Activated T-cell treated with anti-CD3 and anti-CD28 coated beads, Interleukin-2, amount 50 U/mL, for 1 hour (primary cell): ENCODE results near the gene YBX3.
A peak's percentile ranks its signal among the peaks of the same experiment; 100 is the strongest.
"Not testable (repeated sequence)": the region's sequence is repeated elsewhere in the genome, so short reads cannot be mapped to it uniquely, and the experiment has no call there.

Experiments used
- DNase-seq: peaks from one replicate; pipeline ENCODE4 v3.0.0-alpha.2; 2020

The YBX3 gene

GRCh38 chr12:10722905-10723746, at the start of gene YBX3:
YBX3 (minus strand) TSS chr12:10723323; CDS start chr12:10723111, 212 bp downstream.
- DNase-seq: peak; percentile 57

GRCh38 chr12:10771132-10771733, 48.1 kb upstream of the YBX3 start:
- no peak for DNase-seq

GRCh38 chr12:10759657-10760056, 36.5 kb upstream of the YBX3 start:
- DNase-seq: no peak

GRCh38 chr12:10756194-10756593, 33.1 kb upstream of the YBX3 start:
- no peak for DNase-seq

- no peak for DNase-seq
These were observed 29.9 kb upstream of the YBX3 start for GRCh38 chr12:10753059-10753458.

GRCh38 chr12:10750385-10750727, 27.2 kb upstream of the YBX3 start:
- DNase-seq: no peak

GRCh38 chr12:10749700-10750384, 26.7 kb upstream of the YBX3 start:
- peak; percentile 53 for DNase-seq

DNA sequence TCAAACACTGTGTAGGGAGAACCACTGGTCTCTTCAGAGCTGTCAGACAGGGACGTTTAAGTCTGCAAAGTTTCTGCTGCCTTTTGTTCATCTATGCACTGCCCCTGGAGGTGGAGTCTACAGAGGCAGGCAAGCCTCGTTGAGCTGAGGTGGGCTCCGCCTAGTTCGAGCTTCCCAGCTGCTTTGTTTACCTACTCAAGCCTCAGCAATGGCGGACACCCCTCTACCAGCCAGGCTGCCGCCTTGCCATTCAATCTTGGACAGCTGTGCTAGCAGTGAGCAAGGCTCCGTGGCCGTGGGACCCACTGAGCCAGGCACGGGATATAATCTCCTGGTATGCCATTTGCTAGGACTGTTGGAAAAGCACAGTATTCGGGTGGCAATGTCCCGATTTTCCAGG, 24.6 kb upstream of the YBX3 start:
- no peak for DNase-seq

GRCh38 chr12:10743420-10743819, 20.3 kb upstream of the YBX3 start:
- not testable (repeated sequence) for DNase-seq

DNA sequence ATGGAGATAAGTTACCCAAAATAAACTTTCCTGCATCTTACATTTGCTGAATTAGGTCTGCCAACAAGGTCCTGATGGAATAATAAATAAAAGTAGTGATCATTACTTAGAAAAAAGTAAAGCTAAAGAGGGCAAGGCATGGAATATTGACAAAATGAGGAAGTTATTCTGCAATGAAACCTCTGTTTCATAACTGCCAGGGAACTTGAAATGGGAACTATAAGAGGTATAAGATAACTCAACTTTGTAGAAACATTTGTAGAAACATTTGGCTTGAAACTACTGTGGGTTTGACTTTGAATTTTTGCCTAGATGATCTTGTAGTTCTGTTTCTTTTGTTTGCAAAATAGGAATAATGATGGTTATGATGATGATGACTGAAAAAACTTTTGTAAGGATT, 18.7 kb upstream of the YBX3 start:
- no peak for DNase-seq

DNA sequence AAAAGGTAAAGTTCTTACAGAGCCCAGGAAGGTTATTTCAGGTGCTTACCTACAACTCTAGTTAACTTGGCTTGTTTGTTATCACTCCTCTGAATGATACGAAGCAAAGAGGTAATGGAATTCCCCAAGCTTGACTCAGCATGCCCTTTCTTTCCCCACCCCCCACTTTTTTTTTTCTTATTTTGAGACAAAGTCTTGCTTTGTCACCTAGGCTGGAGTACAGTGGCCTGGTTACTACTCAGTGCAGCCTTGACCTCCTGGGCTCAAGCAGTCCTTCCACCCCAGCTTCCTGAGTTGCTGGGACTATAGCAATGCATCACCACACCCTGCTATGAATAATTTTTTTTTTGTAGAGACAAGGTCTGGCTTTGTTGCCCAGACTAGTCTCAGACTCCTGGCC, 17.1 kb upstream of the YBX3 start:
- DNase-seq: no peak

- no peak for DNase-seq
These were observed 16.3 kb upstream of the YBX3 start for GRCh38 chr12:10739157-10740118.

- DNase-seq: no peak
These were observed 14.1 kb upstream of the YBX3 start for GRCh38 chr12:10737249-10737648.

DNA sequence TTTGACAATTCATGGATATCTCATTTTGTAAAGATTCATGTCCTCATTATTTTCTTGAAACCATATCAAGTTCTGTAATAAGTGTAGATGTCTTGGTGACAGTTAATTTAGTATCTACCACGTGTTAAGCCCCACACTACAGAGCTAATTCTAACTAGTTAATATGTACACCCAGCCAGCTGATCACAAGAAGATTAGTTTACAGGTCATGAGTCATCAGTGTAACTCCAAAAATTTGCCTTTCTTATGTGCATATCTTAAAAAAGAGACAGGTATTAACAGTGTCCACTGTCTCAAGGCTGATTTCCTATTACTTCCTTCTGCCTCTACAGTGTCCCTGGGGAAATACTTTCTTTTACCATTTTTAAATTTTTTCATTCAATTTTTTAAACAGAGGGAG, 13.3 kb upstream of the YBX3 start:
- DNase-seq: no peak

GRCh38 chr12:10735428-10735827, 12.3 kb upstream of the YBX3 start:
- no peak for DNase-seq

GRCh38 chr12:10732549-10732948, 9.4 kb upstream of the YBX3 start:
- DNase-seq: no peak

- DNase-seq: no peak
These were observed 8.9 kb upstream of the YBX3 start for GRCh38 chr12:10732066-10732465.

DNA sequence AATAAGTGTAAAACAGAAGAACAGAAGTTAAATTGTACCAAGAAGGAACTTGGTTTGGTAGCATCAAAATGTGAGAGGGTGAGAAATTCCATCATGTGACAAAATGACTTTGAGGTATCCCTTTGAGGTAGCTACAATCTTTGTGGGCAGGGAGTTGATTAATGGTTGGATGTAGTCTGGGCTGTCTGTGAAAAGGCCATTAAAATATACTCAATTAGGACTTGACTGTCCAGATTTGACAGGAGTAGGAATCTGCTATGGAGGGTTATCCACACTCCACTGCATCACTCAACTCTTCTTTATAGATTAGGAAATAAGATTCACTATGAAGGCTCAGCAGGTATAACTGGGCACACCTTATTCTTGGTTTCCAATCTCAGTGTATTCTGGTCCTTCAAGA, 7.4 kb upstream of the YBX3 start:
- DNase-seq: no peak

DNA sequence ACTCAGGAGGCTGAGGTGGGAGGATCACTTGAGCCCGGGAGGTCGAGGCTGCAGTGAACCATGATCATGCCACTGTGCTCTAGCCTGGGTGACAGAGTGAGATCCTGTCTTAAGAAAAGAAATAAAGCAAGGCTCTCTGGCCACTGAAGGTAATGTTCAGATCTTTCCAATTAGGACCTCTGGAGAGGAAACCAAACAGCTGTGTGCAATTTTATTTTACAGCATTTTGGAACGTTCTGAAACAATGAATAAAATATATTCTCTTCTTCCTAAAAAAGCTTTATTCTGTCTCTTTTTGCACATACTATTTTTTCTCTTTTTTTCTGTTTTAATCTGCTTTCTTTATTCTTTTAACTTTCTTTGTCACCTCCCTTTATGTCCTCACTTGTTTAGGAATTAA, 5.0 kb upstream of the YBX3 start:
- no peak for DNase-seq

DNA sequence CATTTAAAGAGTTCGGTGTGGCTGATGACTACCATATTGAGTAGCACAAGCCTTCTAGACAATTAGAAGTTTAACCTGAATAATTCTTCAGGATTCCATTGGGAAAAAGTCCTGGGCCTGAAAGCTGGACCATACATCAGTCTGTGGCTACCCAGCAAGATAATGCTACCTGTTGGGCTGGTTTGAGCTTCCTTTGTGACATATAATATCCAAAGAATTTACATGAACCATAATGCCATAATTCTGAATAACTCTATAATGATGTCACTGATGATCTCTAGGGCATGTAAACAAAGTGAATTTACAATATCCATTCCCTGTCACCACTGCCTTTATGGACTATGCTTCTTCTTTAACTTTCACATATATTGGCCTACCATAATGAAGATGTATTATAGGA, 3.8 kb upstream of the YBX3 start:
- no peak for DNase-seq

GRCh38 chr12:10725003-10725402, 1.9 kb upstream of the YBX3 start:
- no peak for DNase-seq

GRCh38 chr12:10722502-10722904, 620 bp downstream of the YBX3 start:
- DNase-seq: peak; percentile 64
